ENCODE measurements around the gene DAPK3.

DNA sequence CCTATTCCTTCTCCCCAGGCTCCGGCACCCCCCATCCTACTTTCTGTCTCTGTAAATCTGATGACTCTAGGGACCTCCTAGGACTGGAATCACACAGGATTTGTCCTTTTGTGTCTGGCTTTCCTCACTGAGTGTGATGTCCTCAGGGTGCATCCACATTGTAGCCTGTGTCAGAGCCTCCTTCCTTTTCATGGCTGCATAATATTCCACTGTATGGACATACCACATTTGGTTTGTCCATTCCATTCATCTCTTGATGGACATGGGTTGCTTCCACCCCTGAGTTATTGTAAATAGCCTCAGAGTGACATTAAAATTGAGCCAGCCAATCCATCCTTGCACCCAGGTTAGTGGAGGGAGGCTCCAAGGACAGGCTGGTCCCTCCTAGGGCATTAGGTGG is 60.8 kb downstream of the DAPK3 start:
- no peak for TF ChIP-seq ZFP3 (CRISPR knock-in tag; IDR thresholded peaks at IDR 0.05)
- TF ChIP-seq ZC3H10 (CRISPR knock-in tag; IDR thresholded peaks at IDR 0.05) = no peak
- no peak for TF ChIP-seq PPARA (CRISPR knock-in tag; IDR thresholded peaks at IDR 0.05; ENCODE audit: borderline replicate concordance)
- TF ChIP-seq SNAI2 (CRISPR knock-in tag; IDR thresholded peaks at IDR 0.05) = no peak
- no peak for TF ChIP-seq CSDC2 (CRISPR knock-in tag; IDR thresholded peaks at IDR 0.05)
